HT-29 (cell line): ENCODE data around the gene GTF2H2. TPM values are rescaled to one million over a fixed set of nuclear protein-coding genes. Genes with fewer than 3 reads are reported as not detected.
"Not testable (repeated sequence)": the region's sequence is repeated elsewhere in the genome, so short reads cannot be mapped to it uniquely, and the experiment has no call there.

Source experiments
- DNase-seq: peaks from one replicate; pipeline ENCODE4 v3.0.0-alpha.2; 2015; ENCODE audit warnings: low spot score
- total RNA-seq: library from RNA; depleted of rRNA; stranded (reverse); fragments of >200 nt; shearing (Covaris generic); gene quantifications from 2 replicates; pipeline ENCODE4 v1.2.3, GENCODE V29; 2014; rRNA removed

Gene GTF2H2
- 8.8 and 9.5 TPM in 2 replicates for total RNA-seq

DNA sequence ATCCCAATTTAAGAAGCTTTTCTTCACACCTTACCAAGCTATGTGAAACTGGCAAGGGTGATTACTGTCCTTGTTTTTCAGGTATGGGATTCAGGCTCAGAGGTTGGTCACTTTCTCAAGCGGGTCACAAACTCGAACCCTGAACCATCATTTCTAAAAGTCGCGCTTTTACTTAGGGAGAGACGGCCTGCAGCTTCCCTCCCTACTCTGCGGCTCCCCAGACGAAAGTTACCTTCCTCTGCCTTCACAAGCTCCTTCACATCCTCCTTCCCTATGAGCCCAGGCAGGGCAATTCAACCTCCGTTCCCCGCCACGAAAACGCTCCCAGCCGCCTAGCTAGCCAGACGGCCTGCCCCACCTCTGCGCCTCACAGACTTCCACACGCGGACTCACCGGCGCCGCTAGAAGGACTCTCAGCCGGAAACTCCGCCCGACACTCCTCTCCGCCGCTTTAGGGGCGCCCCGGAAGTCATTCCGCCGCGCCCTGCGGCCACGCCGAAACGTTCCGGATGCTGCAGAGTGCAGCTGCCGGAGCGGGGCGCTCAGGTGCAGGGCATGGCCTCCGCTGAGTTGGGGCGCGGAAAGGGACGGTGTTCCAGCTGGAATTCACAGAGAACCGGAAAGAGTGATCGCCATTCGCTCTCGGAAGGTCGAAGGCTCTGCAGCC is at the start of gene GTF2H2:
Gene GTF2H2, minus strand, starts transcription at position 415 of the 667 bp plus-strand sequence. CDS start 4,913 bp downstream, outside the sequence.
- not testable (repeated sequence) for DNase-seq

- DNase-seq = not testable (repeated sequence)
Measured at GRCh38 chr5:71109730-71110275, 42.3 kb upstream of the GTF2H2 start.

GRCh38 chr5:71099996-71100395 is 32.5 kb upstream of the GTF2H2 start:
- DNase-seq = not testable (repeated sequence)

DNA sequence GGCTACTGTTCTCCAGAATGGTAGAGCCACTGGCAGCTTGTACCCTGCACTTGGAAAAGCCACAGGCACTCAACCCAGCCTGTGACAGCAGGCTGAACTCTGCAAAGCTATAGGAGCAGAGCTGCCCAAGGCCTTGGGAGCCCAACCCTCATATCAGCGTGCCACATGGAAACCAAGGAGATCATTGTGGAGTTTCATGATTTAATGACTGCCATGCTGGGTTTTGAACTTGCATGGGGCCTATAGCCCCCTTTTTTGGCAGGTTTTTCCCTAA is 30.4 kb upstream of the GTF2H2 start:
- not testable (repeated sequence) for DNase-seq

GRCh38 chr5:71097173-71097929 is 29.9 kb upstream of the GTF2H2 start:
- not testable (repeated sequence) for DNase-seq

DNA sequence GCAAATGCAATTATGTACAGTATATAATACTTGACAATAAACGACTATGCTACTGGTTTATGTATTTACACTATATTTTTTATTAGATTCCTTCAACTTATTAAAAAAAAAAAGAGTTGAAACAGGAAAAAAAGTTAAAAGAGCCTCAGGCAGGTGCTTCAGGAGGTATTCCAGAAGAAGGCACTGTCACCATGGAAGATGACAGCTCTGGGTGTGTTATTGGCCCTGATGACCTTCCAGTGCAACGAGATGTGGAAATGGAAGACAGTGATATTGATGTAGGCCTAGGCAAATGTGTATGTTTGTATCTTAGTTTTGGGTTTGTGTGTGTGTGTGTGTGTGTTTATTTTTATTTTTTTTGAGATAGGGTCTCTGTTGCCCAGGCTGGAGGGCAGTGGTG is 22.3 kb upstream of the GTF2H2 start:
- DNase-seq = not testable (repeated sequence)

GRCh38 chr5:71088754-71089153 is 21.3 kb upstream of the GTF2H2 start:
- not testable (repeated sequence) for DNase-seq

DNA sequence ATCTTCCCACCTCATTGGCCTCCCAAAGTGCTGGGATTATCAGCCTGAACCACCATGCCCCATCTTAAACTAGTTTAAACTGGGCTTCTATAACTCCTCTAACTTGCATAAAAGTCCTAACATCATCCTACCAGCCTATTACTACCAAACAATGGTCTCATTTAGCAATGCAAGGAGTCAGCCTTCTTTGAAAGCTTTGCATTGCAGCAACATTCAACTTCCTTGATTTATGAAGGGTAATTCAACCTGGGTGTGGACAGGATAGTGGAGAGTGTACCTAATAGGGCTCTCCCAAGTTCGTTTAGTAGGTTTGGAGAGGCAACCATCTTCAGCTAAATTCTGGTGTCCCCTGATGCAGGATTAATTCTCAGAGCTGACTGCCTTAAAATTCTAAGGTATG is 18.7 kb upstream of the GTF2H2 start:
- DNase-seq = not testable (repeated sequence)

DNA sequence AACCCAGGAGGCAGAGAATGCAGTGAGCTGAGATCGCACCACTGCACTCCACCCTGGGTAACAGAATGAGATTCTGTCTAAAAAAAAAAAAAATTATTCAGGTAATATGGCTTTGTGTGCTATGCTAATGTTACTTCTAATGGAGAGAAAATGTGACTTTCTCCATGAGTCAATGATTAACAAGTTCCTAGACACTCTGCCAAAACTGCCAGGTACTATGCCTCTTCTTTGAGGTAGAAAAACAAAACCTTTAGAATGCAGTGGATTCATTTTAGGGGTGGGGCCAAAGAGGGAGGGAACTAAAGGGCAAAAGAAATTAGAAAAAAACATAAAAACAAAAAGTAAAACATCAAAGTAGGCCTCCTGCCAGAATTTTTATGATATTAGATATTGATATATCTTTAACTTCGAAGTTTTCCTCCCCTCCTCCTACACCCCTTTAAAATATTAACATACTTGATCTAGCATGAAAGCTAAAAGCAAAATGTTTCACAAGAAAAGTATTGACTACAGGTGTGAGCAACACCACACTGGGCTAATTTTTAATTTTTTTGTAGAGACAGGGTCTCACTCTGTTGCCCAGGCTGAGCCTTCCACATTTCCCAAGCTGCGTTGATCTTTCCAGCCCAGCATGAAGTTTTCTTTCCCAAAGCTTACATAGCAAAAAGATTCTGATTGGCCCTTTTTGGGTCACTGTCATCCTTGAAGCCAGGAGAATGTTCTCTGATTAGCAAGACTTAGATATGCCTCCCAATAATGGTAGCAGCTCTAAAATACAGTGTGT is 17.0 kb upstream of the GTF2H2 start:
- DNase-seq = not testable (repeated sequence)

DNA sequence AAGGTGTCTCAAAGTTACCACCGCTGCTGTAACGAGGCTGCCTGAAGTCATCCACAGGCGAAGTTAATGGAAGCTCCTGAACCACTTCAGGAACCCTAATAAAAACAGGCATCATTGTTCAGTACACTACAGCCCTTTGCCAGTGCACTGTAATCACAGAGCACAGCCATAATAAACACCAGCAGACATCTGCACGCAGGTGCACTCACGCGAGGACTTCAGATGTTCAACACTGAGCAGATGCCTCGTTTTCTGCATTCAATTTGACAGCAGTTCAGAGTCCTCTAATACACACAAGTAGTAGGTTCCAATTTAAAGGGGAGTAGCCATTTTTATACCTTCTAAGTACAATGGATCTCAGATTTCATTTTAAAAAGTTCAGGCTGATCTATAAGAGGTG is 15.4 kb upstream of the GTF2H2 start:
- not testable (repeated sequence) for DNase-seq

DNA sequence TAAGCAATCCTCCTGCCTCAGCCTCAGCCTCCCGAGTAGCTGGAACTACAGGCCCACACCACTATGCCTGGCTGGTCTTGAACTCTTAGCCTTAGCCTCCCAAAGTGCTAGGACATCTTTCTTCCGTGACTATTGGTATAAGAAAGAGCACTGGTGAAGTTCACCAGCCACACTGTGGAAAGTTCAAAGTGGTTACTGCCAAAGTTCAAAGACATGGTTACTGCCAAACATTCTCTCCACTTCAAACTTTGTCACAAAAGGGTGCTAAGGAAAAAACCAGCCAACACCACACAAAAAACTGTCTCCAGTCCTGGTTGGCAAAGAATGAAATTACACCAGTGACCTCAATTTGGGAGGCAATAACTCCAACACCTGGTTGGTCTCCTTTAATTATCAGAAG is 14.9 kb upstream of the GTF2H2 start:
- not testable (repeated sequence) for DNase-seq

DNA sequence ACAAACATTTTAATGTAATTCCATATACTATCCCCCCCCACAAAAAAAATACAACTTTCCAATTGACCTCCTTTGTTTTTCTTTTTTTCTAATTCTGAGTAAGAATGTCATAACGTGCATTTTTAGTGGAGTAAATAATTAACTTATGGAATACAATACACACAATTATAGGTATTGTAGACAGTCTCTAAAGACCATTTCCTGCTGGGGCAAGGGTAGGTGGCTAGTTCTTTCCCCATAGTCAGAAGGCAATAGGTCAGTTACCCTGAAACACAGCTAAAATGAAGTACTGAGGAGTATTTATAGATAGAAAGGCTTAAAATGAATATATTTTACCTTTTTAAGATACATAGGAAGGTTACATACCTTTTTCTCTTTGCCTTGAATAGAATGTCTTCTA is 6.2 kb downstream of the GTF2H2 start:
- not testable (repeated sequence) for DNase-seq

GRCh38 chr5:71059426-71059825 is 8.1 kb downstream of the GTF2H2 start:
- not testable (repeated sequence) for DNase-seq

- DNase-seq = not testable (repeated sequence)
Measured at GRCh38 chr5:71044808-71045207, 22.7 kb downstream of the GTF2H2 start.

- not testable (repeated sequence) for DNase-seq
Measured at GRCh38 chr5:71044128-71044527, 23.3 kb downstream of the GTF2H2 start.

GRCh38 chr5:71031046-71031776 is 36.3 kb downstream of the GTF2H2 start:
- not testable (repeated sequence) for DNase-seq

DNA sequence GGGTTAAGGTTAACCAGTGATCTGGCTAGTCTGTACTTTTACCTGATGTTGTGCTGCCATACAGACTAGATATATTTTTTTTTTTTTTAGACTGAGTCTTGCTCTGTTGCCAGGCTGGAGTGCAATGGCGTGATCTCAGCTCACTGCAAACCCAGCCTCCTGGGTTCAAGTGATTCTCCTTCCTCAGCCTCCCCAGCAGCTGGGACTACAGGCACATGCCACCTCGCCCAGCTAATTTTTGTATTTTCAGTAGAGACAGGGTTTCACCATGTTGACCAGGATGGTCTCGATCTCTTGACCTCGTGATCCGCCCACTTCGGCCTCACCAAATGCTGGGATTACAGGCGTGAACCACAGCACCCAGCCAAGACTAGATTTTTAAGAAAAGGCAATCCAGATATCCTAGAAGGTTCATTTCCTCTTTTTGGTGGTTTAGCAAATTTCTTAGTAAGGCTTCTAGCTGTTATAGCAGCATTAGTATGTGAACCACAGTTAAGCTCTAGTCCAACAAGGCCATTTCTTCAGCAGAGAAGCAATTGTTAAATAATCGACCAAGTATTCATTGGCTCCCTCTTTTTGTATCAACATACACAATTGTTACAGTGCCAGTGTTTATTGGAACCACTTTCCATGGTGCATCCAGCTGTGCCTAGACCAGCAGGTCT is 42.1 kb downstream of the GTF2H2 start, which contains the start of gene NAIP:
Gene NAIP, minus strand, starts transcription at position 51 of the 665 bp plus-strand sequence. CDS start 12,424 bp downstream, outside the sequence.
- DNase-seq = not testable (repeated sequence)

DNA sequence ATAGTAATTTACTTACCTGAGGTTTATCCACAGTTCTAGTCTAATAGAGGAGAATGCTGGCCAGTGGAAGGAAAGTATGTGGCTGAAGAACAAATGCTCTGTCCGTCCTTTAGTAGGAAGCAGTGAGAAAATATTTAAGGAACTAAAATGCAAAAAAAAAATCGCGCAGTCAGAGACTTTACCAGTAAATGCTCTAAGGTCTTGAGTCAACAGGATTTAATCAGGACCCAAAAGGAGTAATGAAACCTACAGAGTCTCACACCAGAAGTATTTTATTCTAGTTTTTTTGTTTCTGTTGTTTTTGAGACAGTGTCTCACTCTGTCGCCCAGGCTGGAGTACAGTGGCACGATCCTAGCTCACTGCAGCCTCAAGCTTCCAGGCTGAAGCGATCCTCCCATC is 46.8 kb downstream of the GTF2H2 start:
- DNase-seq = not testable (repeated sequence)

DNA sequence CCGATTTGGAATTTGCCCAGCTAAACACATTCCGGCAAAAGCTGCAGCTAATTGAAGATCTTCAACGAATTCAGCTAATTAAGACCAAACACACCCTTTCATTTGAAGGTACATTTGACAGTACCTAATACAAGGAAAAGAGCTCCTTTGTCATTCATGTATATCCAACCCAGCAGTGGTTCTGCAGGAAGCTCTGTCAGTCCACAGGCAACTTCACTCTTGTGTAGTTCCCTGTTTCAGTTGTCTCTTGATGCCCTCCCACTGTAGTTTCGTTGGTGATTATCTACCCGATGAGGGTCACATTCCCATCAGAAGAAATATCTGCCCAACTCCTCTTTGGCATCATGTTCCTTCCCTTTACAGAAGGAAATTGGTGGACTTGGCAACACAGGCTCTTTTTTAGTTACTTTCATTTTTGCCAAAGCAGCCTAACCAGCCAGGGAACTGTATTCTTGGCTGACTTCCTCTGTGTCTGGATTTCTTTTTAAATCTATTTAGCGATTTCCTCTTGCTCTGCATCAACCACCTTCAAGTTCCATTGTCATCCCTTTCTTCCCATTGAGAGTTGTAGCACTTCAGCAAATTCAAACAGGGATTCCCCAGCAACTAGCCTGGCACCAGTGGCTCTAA is 49.0 kb downstream of the GTF2H2 start:
- not testable (repeated sequence) for DNase-seq

GRCh38 chr5:71014176-71014575 is 53.3 kb downstream of the GTF2H2 start:
- no peak for DNase-seq
